ENCODE data around the gene ASNSD1.
"Not testable (repeated sequence)": the region's sequence is repeated elsewhere in the genome, so short reads cannot be mapped to it uniquely, and the experiment has no call there.

Gene ASNSD1

DNA sequence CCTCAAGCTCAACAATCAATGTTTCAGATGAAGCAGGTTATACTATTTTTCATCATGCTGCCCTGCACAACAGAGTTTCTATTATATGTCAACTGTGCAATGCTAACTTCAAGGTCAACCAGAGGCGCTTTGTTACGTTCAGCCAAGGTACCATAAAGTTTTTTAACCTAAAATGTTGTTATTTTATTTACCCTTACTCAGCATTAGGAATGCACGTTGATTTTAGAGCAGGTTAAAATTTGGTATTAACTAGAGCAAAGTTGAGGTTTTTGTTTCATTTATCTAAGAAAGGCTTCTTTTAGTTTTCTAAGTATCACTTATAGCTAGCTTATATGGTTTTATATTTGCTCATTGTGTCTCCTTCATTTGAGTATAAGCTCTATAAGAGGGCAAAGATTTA, 35.0 kb downstream of the ASNSD1 start:
- no peak for DNase-seq

DNA sequence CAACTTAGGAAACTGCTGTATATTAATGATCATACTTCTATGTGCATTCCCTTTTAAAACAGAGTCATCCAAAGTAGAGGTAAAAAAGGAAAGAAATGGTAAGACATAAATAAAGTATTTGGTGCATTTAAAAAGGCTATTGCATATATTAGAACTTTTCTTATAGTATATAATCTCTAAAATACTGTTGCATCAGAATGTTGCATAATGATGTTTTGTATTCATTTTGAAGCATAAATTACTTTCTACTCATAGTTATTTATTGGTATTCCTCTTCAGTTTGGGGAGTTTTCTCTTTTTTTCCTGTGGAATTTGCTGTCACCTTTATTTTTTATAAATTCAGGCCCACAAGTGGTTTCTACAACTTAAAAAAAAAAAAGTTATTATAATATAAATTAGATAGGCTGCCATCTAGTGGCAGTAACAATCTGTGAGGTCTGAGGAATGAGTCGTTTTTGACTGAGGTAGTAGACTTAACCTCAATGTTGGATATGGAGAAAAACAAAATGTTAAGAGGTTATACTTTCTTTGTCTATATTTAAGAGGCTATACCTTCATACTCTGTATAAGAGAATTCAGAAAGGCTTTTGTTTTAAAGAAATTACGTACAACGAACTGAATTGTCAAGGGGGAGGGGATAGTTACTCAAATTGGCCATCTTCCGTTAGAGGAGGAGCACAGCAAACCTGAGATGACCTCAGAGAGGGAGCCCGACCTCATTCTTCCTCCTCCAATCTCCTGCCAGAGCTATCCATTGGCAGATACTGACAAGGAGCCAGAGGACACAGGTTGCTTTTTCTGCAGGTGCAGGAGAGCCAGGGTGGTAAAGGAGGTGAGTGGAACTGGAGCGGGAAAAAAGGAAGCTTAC, 37.0 kb downstream of the ASNSD1 start:
- peak; percentile 64 to 79 (median 78) for DNase-seq

DNA sequence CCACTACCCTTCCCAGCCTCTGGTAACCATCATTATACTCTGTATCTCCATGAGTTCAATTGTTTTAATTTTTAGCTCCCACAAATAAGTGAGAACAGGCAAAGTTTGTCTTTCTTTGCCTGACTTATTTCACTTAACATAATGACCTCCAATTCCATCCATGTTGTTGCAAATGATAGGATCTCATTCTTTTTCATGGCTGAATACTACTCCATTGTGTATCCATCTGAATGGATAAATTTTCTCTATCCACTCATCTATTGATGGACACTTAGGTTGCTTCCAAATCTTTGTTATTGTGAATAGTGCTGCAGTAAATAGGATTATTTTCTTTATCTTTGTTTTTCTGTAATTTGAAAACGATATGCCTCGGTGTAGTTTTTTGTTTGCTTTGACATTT, 39.4 kb downstream of the ASNSD1 start:
- no peak for DNase-seq

DNA sequence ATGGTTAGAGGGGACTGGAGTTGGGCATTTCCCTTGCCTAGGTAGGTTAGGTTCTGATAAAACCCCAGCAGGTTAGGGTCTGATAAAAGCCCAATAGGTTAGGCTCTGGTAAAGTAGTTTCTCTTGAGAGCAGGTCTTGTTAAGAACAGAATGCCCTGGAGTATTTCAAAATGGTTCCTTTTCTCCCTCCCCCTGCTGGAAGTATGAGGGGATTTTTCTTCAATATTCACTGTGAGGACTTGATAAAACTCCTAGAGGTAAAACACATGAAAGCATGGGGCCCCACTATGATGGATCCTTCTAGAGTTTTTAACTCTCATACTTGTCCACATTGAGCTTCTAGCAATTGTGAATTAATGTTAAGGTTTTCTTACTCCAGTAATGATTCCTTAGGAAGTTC, 40.8 kb downstream of the ASNSD1 start:
- no peak for DNase-seq

DNA sequence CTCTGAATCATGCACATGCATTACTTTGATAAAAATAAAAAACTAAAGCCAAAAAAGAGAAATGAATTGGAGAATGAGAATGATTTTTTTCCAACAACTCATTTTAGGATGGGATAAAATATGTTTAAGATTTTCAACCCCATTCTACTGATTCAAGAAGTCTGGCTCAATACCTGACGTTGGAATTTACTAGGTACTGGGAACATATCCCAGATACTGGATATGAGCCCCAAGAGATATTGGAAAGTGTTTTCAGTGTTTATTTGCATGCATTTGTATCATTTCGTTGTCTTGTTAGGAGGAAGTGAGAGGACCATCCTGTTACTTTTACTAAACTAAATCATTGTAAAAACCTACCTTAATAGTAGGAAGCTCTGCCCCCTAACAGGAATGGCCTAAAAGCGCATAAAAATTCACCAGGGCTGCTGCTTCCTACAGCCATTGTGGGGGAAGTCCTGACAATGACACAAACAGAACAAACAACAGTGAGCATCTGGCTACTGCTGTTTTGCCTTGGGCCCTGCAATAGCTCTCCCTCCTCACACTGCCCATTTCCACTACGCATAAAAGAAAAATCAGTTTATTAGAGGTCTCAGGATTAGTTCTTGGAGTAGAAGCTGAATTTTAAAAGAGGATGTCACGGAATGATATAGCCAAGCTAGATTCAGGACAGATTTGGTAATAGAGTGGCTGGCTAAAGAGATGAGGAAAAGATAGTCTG, 48.4 kb downstream of the ASNSD1 start:
- DNase-seq, result no peak

DNA sequence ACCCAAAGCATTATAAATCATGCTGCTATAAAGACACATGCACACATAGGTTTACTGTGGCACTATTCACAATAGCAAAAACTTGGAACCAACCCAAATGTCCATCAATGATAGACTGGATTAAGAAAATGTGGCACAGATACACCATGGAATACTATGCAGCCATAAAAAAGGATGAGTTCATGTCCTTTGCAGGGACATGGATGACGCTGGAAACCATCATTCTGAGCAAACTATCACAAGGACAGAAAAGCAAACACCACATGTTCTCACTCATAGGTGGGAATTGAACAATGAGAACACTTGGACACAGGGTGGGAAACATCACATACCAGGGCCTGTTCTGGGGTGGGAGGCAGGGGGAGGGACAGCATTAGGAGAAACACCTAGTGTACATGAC, 56.3 kb downstream of the ASNSD1 start:
- DNase-seq, result not testable (repeated sequence)

DNA sequence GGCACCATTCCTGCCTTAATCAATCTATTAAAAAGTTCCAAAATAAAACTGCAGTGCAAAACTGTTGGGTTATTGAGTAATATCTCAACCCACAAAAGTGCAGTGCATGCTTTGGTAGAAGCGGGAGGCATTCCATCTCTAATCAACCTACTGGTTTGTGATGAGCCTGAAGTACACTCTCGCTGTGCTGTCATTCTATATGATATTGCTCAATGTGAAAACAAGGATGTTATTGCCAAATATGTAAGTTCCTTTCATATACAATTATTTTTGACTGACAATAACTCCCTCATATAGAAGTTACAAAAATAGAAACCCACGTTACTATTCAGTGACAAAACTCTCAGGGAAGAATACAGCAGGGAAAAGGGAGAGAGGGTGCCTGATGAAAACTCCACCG, 58.3 kb downstream of the ASNSD1 start:
- peak; percentile 15 to 45 (median 39) for DNase-seq

All from suppressor macrophage treated with lipopolysaccharide for 1 hour (primary cell).